GM19023 (cell line): ENCODE results near the gene NLE1.

Experiments
- ATAC-seq: cut with Tn5 transposase; IDR thresholded peaks from one replicate; pipeline ENCODE4 v1.9.1; 2021; ENCODE audit warnings: mild to moderate bottlenecking, moderate library complexity; ENCODE audit not compliant: unreplicated experiment

The NLE1 gene

DNA sequence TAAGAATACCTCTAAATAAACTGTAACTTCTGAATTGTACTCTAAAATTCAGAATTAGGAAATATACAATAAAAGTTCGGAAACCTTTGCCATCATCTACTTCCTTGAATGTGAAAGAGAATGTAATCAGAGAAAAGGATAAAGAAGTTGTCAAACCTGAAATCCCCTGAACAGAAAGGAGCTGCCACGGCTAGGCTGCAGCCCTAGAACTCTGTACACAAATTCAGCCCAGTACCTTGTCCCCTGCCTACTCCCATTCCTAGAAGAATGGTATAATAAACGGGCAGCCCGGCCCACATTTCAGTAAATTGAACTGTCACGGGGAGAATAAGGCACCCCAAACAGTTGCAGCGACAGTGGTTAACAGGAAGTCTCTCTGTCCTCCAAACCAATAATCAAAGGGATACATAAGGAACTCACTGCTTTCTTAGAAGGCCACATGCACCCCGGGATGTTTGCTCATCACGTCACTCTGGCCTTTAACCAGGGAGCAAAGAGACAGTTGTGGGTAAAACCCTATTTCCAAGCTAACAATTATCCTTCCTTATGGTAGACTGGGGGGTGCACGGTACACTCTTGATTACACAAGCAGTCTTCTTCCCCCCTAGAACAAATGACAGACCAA, 54.3 kb downstream of the NLE1 start:
- ATAC-seq = no peak

DNA sequence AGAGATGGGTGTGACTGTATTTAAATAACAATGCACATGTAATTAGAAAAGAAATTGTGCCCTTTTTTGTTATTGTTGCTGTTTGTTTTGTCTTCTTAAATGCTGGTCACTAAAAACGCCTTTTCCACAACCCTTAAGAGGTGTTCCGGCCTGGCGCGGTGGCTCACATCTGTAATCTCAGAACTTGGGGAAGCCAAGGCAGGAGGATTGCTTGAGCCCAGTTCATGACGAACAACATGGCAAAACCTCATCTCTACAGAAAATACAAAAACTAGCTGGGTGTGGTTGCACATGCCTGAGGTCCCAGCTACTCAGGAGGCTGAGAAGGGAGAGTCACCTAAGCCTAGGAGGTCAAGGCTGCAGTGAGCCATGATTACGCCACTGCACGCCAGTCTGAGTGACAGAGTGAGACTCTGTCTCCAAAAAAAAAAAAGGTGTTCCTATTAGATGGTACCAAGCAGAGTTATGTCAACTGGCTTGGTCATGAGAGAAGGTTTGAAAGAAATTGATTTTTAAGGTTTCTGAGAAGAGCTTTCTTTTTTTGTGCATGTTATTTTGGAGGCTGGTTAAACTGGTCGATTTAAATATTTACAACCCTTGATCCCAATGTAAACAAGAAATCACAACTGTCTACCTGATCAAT, 55.1 kb downstream of the NLE1 start:
- no peak for ATAC-seq

DNA sequence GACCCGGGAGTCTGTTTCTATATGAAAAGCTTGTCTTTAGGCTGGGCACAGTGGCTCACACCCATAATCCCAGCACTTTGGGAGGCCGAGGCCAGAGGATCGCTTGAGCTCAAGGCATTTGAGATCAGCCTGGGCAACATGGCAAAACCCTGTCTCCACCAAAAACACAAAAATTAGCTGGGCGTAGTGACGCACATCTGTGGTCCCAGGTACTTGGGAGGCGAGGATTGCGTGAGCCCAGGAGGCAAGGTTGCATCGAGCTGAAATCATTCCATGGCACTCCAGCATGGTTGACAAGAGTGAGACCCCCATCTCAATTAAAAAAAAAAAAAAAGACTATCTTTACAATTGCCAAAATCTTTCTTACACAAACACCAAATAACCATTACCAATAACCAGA, 55.9 kb downstream of the NLE1 start:
- ATAC-seq = no peak

DNA sequence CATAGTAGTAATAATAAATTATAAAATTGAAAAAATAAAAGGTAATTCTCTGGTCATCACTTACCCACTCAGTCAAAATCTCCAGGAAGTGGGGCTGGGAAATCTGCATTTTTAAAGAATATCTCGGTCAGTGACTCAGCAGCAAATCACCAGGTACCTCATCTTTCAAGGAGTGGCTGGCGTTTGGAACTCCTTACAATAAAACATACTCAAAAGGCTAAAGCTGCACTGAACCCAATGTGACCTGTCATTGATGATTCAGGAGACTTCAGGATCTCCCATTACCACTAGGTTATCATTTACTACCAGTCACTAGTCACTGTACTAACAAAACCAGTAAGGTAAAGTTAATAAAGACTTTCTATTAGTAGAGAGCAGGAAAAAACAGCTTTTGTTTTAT, 57.1 kb downstream of the NLE1 start:
- ATAC-seq = no peak

DNA sequence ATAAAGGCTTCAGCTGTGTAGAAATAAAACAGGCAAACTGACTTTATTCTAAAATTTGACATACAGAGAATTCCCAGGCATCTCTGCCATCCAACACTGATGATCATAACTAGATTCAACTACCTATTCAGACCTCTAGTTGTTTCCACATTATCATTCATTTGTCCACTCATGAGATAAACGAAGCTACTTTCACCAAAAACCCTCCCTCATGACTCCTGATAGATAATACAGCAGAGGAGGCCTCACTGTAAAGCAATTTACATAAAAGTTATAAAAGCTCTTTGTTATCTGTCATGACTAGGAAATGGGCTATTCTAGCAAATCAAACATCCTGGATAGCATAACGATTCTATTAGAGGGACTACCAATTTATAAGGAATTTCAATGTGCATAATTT, 59.0 kb downstream of the NLE1 start:
- no peak for ATAC-seq

DNA sequence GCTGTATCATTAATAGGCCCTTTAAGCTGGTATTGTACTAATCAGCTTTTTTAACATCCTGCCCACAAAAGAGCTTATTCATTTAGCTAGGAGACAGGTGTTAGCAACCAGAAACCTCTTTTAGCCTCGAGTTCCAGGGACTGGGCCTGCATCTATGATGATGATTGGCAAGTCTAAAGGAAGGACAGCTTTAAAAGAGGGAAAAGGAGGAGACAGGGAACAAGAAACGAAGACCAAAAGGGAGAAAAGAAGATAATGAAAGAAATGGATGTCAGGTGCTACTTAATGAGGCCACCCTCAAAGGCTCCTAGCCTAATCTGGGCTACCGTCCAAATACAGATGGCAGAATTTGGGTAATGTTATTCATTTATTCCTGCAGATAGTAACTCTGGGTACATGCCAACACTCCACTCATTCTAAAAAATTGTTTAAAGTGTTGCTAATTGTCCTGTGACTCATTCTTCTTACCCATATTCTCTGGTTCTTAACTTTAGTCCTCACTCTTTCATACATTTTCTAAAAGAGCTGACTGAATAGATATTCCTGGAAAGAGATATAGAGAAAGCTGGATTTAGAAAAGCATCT, 59.9 kb downstream of the NLE1 start:
- ATAC-seq = no peak

DNA sequence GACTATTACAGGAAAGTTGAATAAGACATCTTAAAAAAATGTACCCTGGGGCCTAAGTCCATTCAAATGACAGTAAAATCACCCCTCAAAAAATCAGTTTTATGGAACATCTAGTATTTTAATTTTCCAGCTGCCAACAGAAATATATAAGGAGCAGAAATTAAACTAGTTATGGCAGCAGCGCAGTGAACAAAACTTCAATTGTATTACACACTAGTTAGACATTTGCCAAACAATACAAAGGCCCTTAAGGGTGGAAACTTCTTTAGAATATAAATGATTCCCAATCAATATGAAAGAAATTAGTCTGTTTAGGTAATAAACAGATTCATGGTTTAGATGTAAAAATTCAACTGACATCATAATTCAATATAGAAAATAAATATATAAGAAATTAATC, 60.5 kb downstream of the NLE1 start:
- ATAC-seq = no peak

DNA sequence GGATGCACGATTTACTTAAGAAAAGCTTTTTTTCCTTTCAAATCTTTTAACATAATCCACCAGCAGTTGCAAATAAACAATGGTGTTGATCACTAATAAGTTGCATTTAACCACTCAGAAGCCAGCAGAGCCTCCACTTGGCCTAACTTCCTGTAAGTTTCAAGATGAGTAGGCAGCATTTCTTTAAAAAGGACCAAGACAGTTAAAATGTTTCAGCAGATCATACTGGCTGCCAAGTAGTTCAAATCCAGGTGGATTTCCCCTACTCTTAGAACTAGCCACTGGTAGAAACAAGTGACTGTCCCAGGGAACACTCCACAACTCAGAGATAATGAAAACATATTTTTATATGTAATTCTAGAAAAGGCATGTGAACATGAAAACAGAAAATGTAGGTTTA, 61.6 kb downstream of the NLE1 start:
- peak; percentile 55 for ATAC-seq

DNA sequence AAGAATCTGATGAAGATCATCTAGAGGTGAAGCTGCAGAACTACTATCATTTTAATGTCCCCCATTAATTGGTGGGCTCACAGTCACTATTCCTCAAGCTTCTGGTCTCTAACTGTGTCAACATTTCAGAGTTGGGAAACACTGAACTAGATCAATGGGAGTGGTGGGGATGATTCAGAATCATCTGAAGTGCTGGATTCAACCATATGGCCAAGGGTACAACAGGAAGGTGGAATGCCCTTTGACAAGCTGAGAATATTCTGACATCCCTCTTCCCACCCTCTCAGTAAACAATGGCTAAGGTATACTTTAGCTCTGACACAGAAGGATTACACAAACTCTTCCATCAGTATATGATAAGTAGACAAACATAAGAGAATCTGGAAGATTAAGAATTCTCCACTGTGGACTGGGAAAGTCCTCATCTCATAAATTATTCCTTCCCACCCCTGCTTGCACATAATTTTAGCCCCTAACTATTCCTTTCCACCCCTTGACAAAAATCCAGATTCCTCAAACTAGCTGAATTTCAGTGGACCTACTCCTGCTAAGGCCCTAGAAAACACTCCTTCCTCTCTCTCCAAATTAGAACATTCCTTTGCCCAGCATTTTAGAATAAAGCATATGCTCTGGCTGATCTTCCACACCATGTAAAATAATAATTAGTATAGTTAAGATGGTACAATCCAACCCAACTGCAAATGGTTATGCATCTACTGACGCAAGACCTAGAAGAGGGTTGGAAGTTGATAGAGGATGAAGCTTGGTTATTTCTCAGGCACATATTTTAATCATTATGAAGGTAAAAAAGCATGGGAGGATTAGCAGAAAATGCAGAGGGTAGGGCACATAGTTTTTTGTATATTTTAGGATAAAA, 62.3 kb downstream of the NLE1 start:
- ATAC-seq = no peak
